A204.1 (cell line): ENCODE results near the gene GAS6.
"Not testable (repeated sequence)": the region's sequence is repeated elsewhere in the genome, so short reads cannot be mapped to it uniquely, and the experiment has no call there.

Experiments
- FAIRE-seq: peaks from 2 replicates; lab custom pipeline; 2012; peaks lifted over from hg19 to GRCh38; lab: Jason Lieb, UNC

GAS6 gene

GRCh38 chr13:113806104-113806471 is 57.8 kb downstream of the GAS6 start:
- no peak for FAIRE-seq

- no peak for FAIRE-seq
Measured at GRCh38 chr13:113805431-113806103, 58.3 kb downstream of the GAS6 start.

- no peak for FAIRE-seq
Measured at GRCh38 chr13:113804703-113805430, 59.0 kb downstream of the GAS6 start.

- FAIRE-seq: no peak
Measured at GRCh38 chr13:113804017-113804702, 59.7 kb downstream of the GAS6 start.

- FAIRE-seq: no peak
Measured at GRCh38 chr13:113803409-113804016, 60.4 kb downstream of the GAS6 start.

GRCh38 chr13:113802761-113803160 is 61.1 kb downstream of the GAS6 start:
- no peak for FAIRE-seq

- no peak for FAIRE-seq
Measured at GRCh38 chr13:113802090-113802531, 61.8 kb downstream of the GAS6 start.

GRCh38 chr13:113801289-113801961 is 62.5 kb downstream of the GAS6 start:
- no peak for FAIRE-seq

- FAIRE-seq: no peak
Measured at GRCh38 chr13:113800576-113800926, 63.3 kb downstream of the GAS6 start.

GRCh38 chr13:113798200-113798811 is 65.6 kb downstream of the GAS6 start:
- FAIRE-seq: no peak

- FAIRE-seq: no peak
Measured at GRCh38 chr13:113796964-113797676, 66.8 kb downstream of the GAS6 start.

- FAIRE-seq: no peak
Measured at GRCh38 chr13:113796211-113796963, 67.5 kb downstream of the GAS6 start.

GRCh38 chr13:113795362-113795761 is 68.5 kb downstream of the GAS6 start:
- not testable (repeated sequence) for FAIRE-seq

GRCh38 chr13:113794764-113795173 is 69.1 kb downstream of the GAS6 start:
- no peak for FAIRE-seq

GRCh38 chr13:113794086-113794485 is 69.8 kb downstream of the GAS6 start:
- no peak for FAIRE-seq

GRCh38 chr13:113793718-113794085 is 70.2 kb downstream of the GAS6 start:
- no peak for FAIRE-seq

- FAIRE-seq: no peak
Measured at GRCh38 chr13:113792886-113793717, 70.8 kb downstream of the GAS6 start.

- FAIRE-seq: no peak
Measured at GRCh38 chr13:113792236-113792770, 71.6 kb downstream of the GAS6 start.

- no peak for FAIRE-seq
Measured at GRCh38 chr13:113791761-113792160, 72.1 kb downstream of the GAS6 start.
